Measurements from ENCODE around the gene PSMD7. TPM values are rescaled to one million over a fixed set of nuclear protein-coding genes. Genes with fewer than 3 reads are reported as not detected.

The PSMD7 gene
- total and polyA plus RNA-seq, 2 of the 13 experiments (the other 11 are each of a cell fraction or from before 2014, with no cell fraction given) = 105 to 224 TPM

DNA sequence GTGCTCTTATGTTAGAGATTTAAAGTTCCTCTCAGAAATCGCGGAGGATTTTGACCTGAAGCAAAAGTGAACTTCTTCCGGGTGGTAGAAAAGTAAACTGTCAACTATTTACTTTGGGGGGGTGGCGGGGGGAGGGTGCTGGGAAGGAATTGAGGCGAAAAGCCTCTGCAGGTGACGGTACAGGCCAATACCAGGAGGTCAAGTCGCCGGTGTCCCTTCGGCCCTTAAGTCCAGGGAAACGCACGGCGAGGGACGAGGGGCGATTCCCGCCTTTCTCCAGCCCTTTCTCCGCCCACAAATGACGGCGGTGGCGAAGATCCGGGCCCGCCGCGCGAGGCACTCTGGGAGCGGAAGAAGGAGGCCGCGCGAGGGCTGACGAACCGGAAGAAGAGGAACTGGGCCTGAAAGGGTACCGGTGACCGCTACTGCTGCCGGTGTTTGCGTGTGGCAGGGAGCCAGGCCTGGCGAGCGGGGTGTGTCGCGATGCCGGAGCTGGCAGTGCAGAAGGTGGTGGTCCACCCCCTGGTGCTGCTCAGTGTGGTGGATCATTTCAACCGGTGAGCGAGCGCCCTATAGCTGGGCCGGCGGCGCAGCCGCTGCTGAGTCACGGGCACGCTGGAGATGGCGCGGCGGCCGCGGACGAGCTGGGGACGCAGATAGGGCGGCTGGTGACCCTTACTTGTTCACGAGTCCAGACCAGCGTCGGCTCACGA, at the start of gene PSMD7 (continued):
- TF ChIP-seq, protein P1, sequence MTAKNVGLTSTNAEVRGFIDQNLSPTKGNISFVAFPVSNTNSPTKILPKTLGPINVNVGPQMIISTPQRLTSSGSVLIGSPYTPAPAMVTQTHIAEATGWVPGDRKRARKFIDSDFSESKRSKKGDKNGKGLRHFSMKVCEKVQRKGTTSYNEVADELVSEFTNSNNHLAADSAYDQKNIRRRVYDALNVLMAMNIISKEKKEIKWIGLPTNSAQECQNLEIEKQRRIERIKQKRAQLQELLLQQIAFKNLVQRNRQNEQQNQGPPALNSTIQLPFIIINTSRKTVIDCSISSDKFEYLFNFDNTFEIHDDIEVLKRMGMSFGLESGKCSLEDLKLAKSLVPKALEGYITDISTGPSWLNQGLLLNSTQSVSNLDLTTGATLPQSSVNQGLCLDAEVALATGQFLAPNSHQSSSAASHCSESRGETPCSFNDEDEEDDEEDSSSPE (CRISPR knock-in tag; IDR thresholded peaks at IDR 0.05) = peak; percentile 99
- peak; percentile 94 for TF ChIP-seq KLF11 (CRISPR knock-in tag; IDR thresholded peaks at IDR 0.05)
- TF ChIP-seq FOXA3 (CRISPR knock-in tag; IDR thresholded peaks at IDR 0.05) = peak; percentile 84
- peak; percentile 88 for TF ChIP-seq ZNF333 (CRISPR knock-in tag; IDR thresholded peaks at IDR 0.05; ENCODE audit: borderline replicate concordance)
- no peak for TF ChIP-seq RORA (CRISPR knock-in tag; IDR thresholded peaks at IDR 0.05)
- TF ChIP-seq ZNF747 (CRISPR knock-in tag; IDR thresholded peaks at IDR 0.05; ENCODE audit: borderline replicate concordance) = peak; percentile 57
- TF ChIP-seq EEA1 (CRISPR knock-in tag; IDR thresholded peaks at IDR 0.05; ENCODE audit: borderline replicate concordance) = no peak; the same call in none of the 2 replicates
- TF ChIP-seq, protein P2, sequence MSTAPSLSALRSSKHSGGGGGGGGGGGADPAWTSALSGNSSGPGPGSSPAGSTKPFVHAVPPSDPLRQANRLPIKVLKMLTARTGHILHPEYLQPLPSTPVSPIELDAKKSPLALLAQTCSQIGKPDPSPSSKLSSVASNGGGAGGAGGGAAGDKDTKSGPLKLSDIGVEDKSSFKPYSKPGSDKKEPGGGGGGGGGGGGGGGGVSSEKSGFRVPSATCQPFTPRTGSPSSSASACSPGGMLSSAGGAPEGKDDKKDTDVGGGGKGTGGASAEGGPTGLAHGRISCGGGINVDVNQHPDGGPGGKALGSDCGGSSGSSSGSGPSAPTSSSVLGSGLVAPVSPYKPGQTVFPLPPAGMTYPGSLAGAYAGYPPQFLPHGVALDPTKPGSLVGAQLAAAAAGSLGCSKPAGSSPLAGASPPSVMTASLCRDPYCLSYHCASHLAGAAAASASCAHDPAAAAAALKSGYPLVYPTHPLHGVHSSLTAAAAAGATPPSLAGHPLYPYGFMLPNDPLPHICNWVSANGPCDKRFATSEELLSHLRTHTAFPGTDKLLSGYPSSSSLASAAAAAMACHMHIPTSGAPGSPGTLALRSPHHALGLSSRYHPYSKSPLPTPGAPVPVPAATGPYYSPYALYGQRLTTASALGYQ (CRISPR knock-in tag; IDR thresholded peaks at IDR 0.05) = peak; percentile 49; the same call in 1 of the 2 replicates
- no peak for TF ChIP-seq ISX (CRISPR knock-in tag; conservative IDR thresholded peaks at IDR 0.05)
- TF ChIP-seq ZNF652 (CRISPR knock-in tag; IDR thresholded peaks at IDR 0.05; ENCODE audit: borderline replicate concordance, low read depth) = no peak
- peak; percentile 65; the same call in 1 of the 2 replicates for TF ChIP-seq ZNF292 (CRISPR knock-in tag; IDR thresholded peaks at IDR 0.05; ENCODE audit: borderline replicate concordance, low read depth)
- TF ChIP-seq ZNF446 (CRISPR knock-in tag; IDR thresholded peaks at IDR 0.05) = peak; percentile 94
- TF ChIP-seq CBFB (CRISPR knock-in tag; IDR thresholded peaks at IDR 0.05) = peak; percentile 84
- no peak for TF ChIP-seq FOXJ3 (CRISPR knock-in tag; IDR thresholded peaks at IDR 0.05; ENCODE audit: borderline replicate concordance)
- TF ChIP-seq, protein P3, sequence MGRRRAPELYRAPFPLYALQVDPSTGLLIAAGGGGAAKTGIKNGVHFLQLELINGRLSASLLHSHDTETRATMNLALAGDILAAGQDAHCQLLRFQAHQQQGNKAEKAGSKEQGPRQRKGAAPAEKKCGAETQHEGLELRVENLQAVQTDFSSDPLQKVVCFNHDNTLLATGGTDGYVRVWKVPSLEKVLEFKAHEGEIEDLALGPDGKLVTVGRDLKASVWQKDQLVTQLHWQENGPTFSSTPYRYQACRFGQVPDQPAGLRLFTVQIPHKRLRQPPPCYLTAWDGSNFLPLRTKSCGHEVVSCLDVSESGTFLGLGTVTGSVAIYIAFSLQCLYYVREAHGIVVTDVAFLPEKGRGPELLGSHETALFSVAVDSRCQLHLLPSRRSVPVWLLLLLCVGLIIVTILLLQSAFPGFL (CRISPR knock-in tag; IDR thresholded peaks at IDR 0.05) = 0 out of 2 replicates have a peak, but pooled peaks have one; percentile 68
- TF ChIP-seq, protein P4, sequence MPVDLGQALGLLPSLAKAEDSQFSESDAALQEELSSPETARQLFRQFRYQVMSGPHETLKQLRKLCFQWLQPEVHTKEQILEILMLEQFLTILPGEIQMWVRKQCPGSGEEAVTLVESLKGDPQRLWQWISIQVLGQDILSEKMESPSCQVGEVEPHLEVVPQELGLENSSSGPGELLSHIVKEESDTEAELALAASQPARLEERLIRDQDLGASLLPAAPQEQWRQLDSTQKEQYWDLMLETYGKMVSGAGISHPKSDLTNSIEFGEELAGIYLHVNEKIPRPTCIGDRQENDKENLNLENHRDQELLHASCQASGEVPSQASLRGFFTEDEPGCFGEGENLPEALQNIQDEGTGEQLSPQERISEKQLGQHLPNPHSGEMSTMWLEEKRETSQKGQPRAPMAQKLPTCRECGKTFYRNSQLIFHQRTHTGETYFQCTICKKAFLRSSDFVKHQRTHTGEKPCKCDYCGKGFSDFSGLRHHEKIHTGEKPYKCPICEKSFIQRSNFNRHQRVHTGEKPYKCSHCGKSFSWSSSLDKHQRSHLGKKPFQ (CRISPR knock-in tag; IDR thresholded peaks at IDR 0.05; ENCODE audit: insufficient replicate concordance) = peak; percentile 73
- peak; percentile 81 for TF ChIP-seq GZF1 (CRISPR knock-in tag; IDR thresholded peaks at IDR 0.05)
- TF ChIP-seq NFIC (IDR thresholded peaks at IDR 0.05; ENCODE audit: low read length) = no peak; the same call in 1 of the 2 replicates
- TF ChIP-seq, protein P5, sequence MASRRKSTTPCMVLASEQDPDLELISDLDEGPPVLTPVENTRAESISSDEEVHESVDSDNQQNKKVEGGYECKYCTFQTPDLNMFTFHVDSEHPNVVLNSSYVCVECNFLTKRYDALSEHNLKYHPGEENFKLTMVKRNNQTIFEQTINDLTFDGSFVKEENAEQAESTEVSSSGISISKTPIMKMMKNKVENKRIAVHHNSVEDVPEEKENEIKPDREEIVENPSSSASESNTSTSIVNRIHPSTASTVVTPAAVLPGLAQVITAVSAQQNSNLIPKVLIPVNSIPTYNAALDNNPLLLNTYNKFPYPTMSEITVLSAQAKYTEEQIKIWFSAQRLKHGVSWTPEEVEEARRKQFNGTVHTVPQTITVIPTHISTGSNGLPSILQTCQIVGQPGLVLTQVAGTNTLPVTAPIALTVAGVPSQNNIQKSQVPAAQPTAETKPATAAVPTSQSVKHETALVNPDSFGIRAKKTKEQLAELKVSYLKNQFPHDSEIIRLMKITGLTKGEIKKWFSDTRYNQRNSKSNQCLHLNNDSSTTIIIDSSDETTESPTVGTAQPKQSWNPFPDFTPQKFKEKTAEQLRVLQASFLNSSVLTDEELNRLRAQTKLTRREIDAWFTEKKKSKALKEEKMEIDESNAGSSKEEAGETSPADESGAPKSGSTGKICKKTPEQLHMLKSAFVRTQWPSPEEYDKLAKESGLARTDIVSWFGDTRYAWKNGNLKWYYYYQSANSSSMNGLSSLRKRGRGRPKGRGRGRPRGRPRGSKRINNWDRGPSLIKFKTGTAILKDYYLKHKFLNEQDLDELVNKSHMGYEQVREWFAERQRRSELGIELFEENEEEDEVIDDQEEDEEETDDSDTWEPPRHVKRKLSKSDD (CRISPR knock-in tag; IDR thresholded peaks at IDR 0.05; ENCODE audit: low read depth) = peak; percentile 92
- TF ChIP-seq ZNF572 (CRISPR knock-in tag; IDR thresholded peaks at IDR 0.05) = peak; percentile 98; the same call in 1 of the 2 replicates

Measured in HepG2 (cell line).